Panc1 (cell line): ENCODE data around the gene FBXL16.

Source experiments
- CTCF ChIP-seq: fragments of 450-650 bp; IDR thresholded peaks from 2 replicates; pipeline ENCODE4 v1.5.1; 2017; ENCODE audit warnings: mild to moderate bottlenecking
- POLR2AphosphoS5 ChIP-seq: IDR thresholded peaks from 2 replicates; pipeline ENCODE4 v1.6.1; 2012; ENCODE audit warnings: mild to moderate bottlenecking, low read depth, low read length, moderate library complexity

- TF ChIP-seq POLR2AphosphoS5 (no peak), CTCF (no peak)
Measured at GRCh38 chr16:716768-717325, 11.2 kb upstream of the FBXL16 start.
